Measurements from ENCODE around the gene OPA1. TPM values are rescaled to one million over a fixed set of nuclear protein-coding genes. Genes with fewer than 3 reads are reported as not detected.

Gene OPA1
- total RNA-seq, 3 donors from 2014 or later: 39.0 to 58.2 (median 57.4) TPM

GRCh38 chr3:193746832-193747231, 153.8 kb downstream of the OPA1 start:
- Histone ChIP-seq H3K27ac (no peak overlapping the region), H3K36me3 (no peaks in the 10 kb centered on the region), H3K4me3 (no peak overlapping the region), H3K4me1 (no peaks in the 10 kb centered on the region), H3K27me3 (no peaks in the 10 kb centered on the region), H3K9me3 (no peaks in the 10 kb centered on the region)
- intact Hi-C loops (cut with DNase I; ENCODE audit: low total_unique reads): no loop called here
- no peak for DNase-seq (ENCODE audit: low spot score in 2 of 2)
- TF ChIP-seq, protein P1, sequence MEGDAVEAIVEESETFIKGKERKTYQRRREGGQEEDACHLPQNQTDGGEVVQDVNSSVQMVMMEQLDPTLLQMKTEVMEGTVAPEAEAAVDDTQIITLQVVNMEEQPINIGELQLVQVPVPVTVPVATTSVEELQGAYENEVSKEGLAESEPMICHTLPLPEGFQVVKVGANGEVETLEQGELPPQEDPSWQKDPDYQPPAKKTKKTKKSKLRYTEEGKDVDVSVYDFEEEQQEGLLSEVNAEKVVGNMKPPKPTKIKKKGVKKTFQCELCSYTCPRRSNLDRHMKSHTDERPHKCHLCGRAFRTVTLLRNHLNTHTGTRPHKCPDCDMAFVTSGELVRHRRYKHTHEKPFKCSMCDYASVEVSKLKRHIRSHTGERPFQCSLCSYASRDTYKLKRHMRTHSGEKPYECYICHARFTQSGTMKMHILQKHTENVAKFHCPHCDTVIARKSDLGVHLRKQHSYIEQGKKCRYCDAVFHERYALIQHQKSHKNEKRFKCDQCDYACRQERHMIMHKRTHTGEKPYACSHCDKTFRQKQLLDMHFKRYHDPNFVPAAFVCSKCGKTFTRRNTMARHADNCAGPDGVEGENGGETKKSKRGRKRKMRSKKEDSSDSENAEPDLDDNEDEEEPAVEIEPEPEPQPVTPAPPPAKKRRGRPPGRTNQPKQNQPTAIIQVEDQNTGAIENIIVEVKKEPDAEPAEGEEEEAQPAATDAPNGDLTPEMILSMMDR (IDR thresholded peaks at IDR 0.05): no peak
- TF ChIP-seq POLR2AphosphoS5 (IDR thresholded peaks at IDR 0.05) (no peak), POLR2A (IDR thresholded peaks at IDR 0.05) (no peak)

Other genes starting within 250 kb of the OPA1 start
- gene ATP13A5, start 214.5 kb upstream of the OPA1 start, total RNA-seq: 1 to 10 TPM in 2 of 3 donors, not detected in 1; 2.3 to 4.5 TPM
- 10 to 100 TPM in 1 of 3 donors, 1 to 10 TPM in 1, under 1 TPM in 1; 0.64 to 36.6 (median 6.2) TPM for gene ATP13A4, start 38.3 kb upstream of the OPA1 start, total RNA-seq

Measured in breast epithelium (tissue), 4 donors.